GM23338 (cell line): Measurements from ENCODE around the gene NPAS3. TPM values are rescaled to one million over a fixed set of nuclear protein-coding genes. Genes with fewer than 3 reads are reported as not detected.

ENCODE experiments used
- ATAC-seq: fragments of 200-7000 bp; cut with Tn5 transposase; 3 replicates; pipeline ENCODE4 v1.9.1; 2020
- DNase-seq: peaks from one replicate; pipeline ENCODE4 v3.0.0-alpha.2; 2015; ENCODE audit warnings: low spot score
- H2AFZ ChIP-seq: fragments of 200-600 bp; sonication (generic); 2 replicates; pipeline ENCODE4 v1.8.0; 2016; ENCODE audit warnings: antibody characterized with exemption, mild to moderate bottlenecking, moderate library complexity
- H3F3A ChIP-seq: fragments of 200-600 bp; sonication (generic); replicated peaks from 2 replicates; pipeline ENCODE4 v1.8.0; 2017; ENCODE audit warnings: antibody characterized with exemption, mixed run types, low read depth
- H3K27ac ChIP-seq: fragments of 200-600 bp; sonication (generic); 2 replicates; pipeline ENCODE4 v1.6.1; 2016; ENCODE audit warnings: low read depth
- H3K27me3 ChIP-seq: fragments of 200-600 bp; sonication (generic); 2 replicates; pipeline ENCODE4 v1.8.0; 2016; ENCODE audit warnings: mild to moderate bottlenecking, mixed run types, moderate library complexity; ENCODE audit not compliant: insufficient read depth
- H3K36me3 ChIP-seq: fragments of 200-600 bp; sonication (generic); 2 replicates; pipeline ENCODE4 v1.8.0; 2016; ENCODE audit warnings: mild to moderate bottlenecking; ENCODE audit not compliant: insufficient read depth
- H3K4me1 ChIP-seq: fragments of 200-600 bp; sonication (generic); 2 replicates; pipeline ENCODE4 v1.8.0; 2016; ENCODE audit warnings: mild to moderate bottlenecking, moderate library complexity; ENCODE audit not compliant: insufficient read depth
- H3K4me2 ChIP-seq: fragments of 200-600 bp; sonication (generic); 2 replicates; pipeline ENCODE4 v1.7.1; 2017; ENCODE audit warnings: mixed run types
- H3K4me3 ChIP-seq: fragments of 200-600 bp; sonication (generic); 2 replicates; pipeline ENCODE4 v1.6.1; 2016; ENCODE audit warnings: mixed run types
- H3K79me2 ChIP-seq: fragments of 200-600 bp; sonication (generic); replicated peaks from 2 replicates; pipeline ENCODE4 v1.8.0; 2017; ENCODE audit warnings: mild to moderate bottlenecking; ENCODE audit not compliant: insufficient read depth
- H3K9me2 ChIP-seq: fragments of 200-600 bp; sonication (generic); 2 replicates; pipeline ENCODE4 v1.8.0; 2017; ENCODE audit not compliant: insufficient read depth
- H4K20me1 ChIP-seq: fragments of 200-600 bp; sonication (generic); replicated peaks from 2 replicates; pipeline ENCODE4 v1.8.0; 2017; ENCODE audit warnings: mild to moderate bottlenecking; ENCODE audit not compliant: insufficient read depth
- H3K27ac Mint-ChIP-seq: 2 replicates; pipeline ENCODE4 v1.8.0; 2020; ENCODE audit warnings: inconsistent platforms, mild to moderate bottlenecking, moderate library complexity, mixed read lengths
- H3K27me3 Mint-ChIP-seq: 3 replicates; pipeline ENCODE4 v1.8.0; 2022; ENCODE audit warnings: low read depth, mild to moderate bottlenecking, moderate library complexity, mixed read lengths, inconsistent platforms; ENCODE audit not compliant: insufficient read depth, poor library complexity
- H3K36me3 Mint-ChIP-seq: 3 replicates; pipeline ENCODE4 v1.8.0; 2021; ENCODE audit warnings: low read depth, mild to moderate bottlenecking, inconsistent platforms, moderate library complexity, mixed read lengths
- H3K4me1 Mint-ChIP-seq: 3 replicates; pipeline ENCODE4 v1.8.0; 2020; ENCODE audit warnings: mild to moderate bottlenecking, inconsistent platforms, mixed read lengths
- H3K4me3 Mint-ChIP-seq: 3 replicates; pipeline ENCODE4 v1.8.0; 2021; ENCODE audit warnings: moderate library complexity, mild to moderate bottlenecking, inconsistent platforms, mixed read lengths
- H3K9me3 Mint-ChIP-seq: 3 replicates; pipeline ENCODE4 v1.8.0; 2020; ENCODE audit warnings: moderate library complexity, mild to moderate bottlenecking, inconsistent platforms, mixed read lengths
- CREB1 ChIP-seq: fragments of 250-450 bp; sonication (Bioruptor Pico); IDR thresholded peaks from 2 replicates; pipeline ENCODE4 v1.5.0; 2020; ENCODE audit warnings: low read depth, mild to moderate bottlenecking, moderate library complexity
- CTCF ChIP-seq, 2 experiments: fragments of 200-600 bp in 1 of 2; sonication (generic) in 1 of 2; conservative IDR thresholded peaks; 2 replicates each; pipeline versions ENCODE4 v1.5.1 to v1.6.1; 2016 to 2017; ENCODE audit warnings: antibody characterized with exemption in 2 of 2, low read depth in 2 of 2, mild to moderate bottlenecking in 2 of 2, moderate library complexity in 1 of 2
- EZH2 ChIP-seq: fragments of 200-600 bp; sonication (generic); IDR thresholded peaks from one replicate; pipeline ENCODE4 v1.8.0; 2017; ENCODE audit warnings: antibody characterized with exemption, mild to moderate bottlenecking, low read depth; ENCODE audit not compliant: unreplicated experiment
- JUNB ChIP-seq: IDR thresholded peaks from one replicate; pipeline ENCODE4 v1.6.1; 2016; ENCODE audit warnings: antibody characterized with exemption; ENCODE audit not compliant: unreplicated experiment
- NANOG ChIP-seq: IDR thresholded peaks from 2 replicates; pipeline ENCODE4 v1.6.1; 2016; ENCODE audit warnings: antibody characterized with exemption, borderline replicate concordance
- POLR2AphosphoS5 ChIP-seq: IDR thresholded peaks from 2 replicates; pipeline ENCODE4 v1.6.1; 2016; ENCODE audit warnings: antibody characterized with exemption, low read depth
- REST ChIP-seq: IDR thresholded peaks from one replicate; pipeline ENCODE4 v1.6.1; 2018; ENCODE audit warnings: antibody characterized with exemption; ENCODE audit not compliant: unreplicated experiment
- STAT1 ChIP-seq: IDR thresholded peaks from one replicate; pipeline ENCODE4 v1.6.1; 2016; ENCODE audit warnings: antibody characterized with exemption; ENCODE audit not compliant: unreplicated experiment
- ZNF331 ChIP-seq: fragments of 250-450 bp; sonication (Bioruptor Pico); IDR thresholded peaks from 2 replicates; pipeline ENCODE4 v1.5.0; 2020; ENCODE audit warnings: low read depth, mild to moderate bottlenecking, moderate library complexity
- ZNF462 ChIP-seq: fragments of 250-450 bp; sonication (Bioruptor Pico); IDR thresholded peaks from 2 replicates; pipeline ENCODE4 v1.5.0; 2020; ENCODE audit warnings: mild to moderate bottlenecking, moderate library complexity
- polyA plus RNA-seq: library from polyadenylated mRNA; unstranded; fragments of >200 nt; fragmentation: Nextera tagmentation; extraction: Ambion mirVana; gene quantifications from 2 replicates; pipeline ENCODE4 v1.2.1, GENCODE V29; 2016
- total RNA-seq: library from RNA; depleted of rRNA; stranded (reverse); fragments of >200 nt; shearing (Covaris generic); gene quantifications from 2 replicates; pipeline ENCODE4 v1.2.3, GENCODE V29; 2014

Gene NPAS3
- total and polyA plus RNA-seq, 2 experiments from 2014 or later, result 0.17 to 0.19 TPM

GRCh38 chr14:33280646-33281045 lies 342.0 kb downstream of the NPAS3 start (continued):
- TF ChIP-seq ZNF462 (no peak), EZH2 (no peak)

- Histone ChIP-seq H3K9me2 (no peaks in the 10 kb centered on the region), H3F3A (no peaks in the 10 kb centered on the region), H3K4me3 (no peak overlapping the region), H3K4me2 (no peak overlapping the region), H3K4me1 (peaks cover 9% of the 10 kb centered on the region; the same call in 1 of the 2 replicates), H3K79me2 (no peaks in the 10 kb centered on the region), H4K20me1 (no peaks in the 10 kb centered on the region), H3K27ac (no peak overlapping the region), H3K27me3 (no peaks in the 10 kb centered on the region), H2AFZ (no peak overlapping the region), H3K36me3 (no peaks in the 10 kb centered on the region)
- ATAC-seq (no peak), DNase-seq (no peak)
- Mint-ChIP-seq H3K4me3 (no peak overlapping the region), H3K27ac (no peak overlapping the region), H3K36me3 (no peaks in the 10 kb centered on the region), H3K27me3 (peaks cover 2% of the 10 kb centered on the region), H3K4me1 (peaks cover 13% of the 10 kb centered on the region; the same call in 2 of the 3 replicates), H3K9me3 (no peaks in the 10 kb centered on the region)
- TF ChIP-seq EZH2, result no peak
- no peak for TF ChIP-seq REST
- no peak for TF ChIP-seq JUNB
- no peak for TF ChIP-seq ZNF331
- no peak for TF ChIP-seq CTCF (conservative IDR thresholded peaks at IDR 0.05; ENCODE audit: low read depth in 2 of 2)
- TF ChIP-seq CREB1 (CRISPR knock-in tag), result no peak
- no peak for TF ChIP-seq STAT1
- TF ChIP-seq POLR2AphosphoS5, result no peak
- no peak for TF ChIP-seq NANOG
Measured at GRCh38 chr14:33282331-33283230, 343.9 kb downstream of the NPAS3 start.
